ENCODE measurements around the gene CCDC8.
A peak's percentile ranks its signal among the peaks of the same experiment; 100 is the strongest.
"Not testable (repeated sequence)": the region's sequence is repeated elsewhere in the genome, so short reads cannot be mapped to it uniquely, and the experiment has no call there.

CCDC8 gene

DNA sequence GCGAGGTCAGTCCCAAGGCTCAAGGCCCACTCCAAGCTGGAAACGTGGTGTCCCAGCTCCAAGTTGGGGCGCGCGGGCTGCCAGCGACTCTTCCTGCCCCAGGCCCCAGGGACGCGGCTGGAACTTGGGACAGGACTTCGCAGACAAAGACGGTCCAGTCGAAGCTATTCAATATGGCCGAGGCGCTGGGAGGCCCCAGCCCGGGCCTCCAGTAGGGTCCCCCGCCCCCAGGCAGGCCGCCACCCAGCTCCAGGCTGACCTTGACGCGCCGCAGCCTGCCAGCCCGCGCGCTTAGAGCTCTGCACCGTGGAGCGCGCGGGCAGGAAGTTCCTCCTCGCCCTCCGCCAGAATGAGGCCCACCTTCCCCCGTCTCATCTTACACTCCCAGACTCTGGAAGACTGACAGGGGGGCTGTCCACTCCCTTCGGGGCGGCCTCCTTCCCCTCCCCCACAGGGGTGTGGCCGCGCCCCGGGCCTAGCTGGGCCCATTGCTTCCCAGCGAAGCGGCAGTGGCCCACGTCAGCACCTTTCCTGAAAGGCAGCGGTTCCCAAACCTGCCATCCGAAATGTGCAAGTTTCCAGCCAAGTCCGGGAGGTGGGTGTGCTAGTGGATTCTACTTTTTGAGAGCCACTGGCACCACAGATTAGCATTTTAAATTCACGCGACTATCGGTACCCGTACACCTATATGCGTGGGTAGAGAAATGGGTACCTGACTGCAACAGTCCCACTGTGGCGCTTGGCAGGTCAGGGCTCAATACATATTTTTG, at the start of gene CCDC8:
Gene CCDC8 (minus strand): TSS at position 303 of the 770 bp plus-strand sequence. CDS start 754 bp downstream, outside the sequence.
- peak; percentile 39 for DNase-seq

GRCh38 chr19:46461537-46461936, 48.2 kb upstream of the CCDC8 start:
- DNase-seq = no peak

DNA sequence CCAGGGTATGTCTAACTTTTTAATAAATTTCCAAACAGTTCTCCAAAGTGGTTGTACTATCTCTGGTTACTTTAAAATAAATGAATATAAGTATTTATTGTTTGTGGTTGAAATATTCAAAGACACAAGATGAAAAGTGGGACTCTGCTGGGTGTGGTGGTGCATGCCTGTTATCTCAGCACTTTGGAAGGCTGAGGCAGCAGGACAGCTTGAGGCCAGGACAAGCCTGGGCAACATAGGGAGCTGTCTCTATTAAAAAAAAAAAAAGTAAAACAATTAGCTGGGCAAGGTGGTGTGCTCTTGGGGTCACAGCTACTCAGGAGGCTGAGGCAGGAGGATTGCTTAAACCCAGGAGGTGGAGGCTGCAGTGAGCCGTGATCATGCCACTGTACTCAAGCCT, 47.6 kb upstream of the CCDC8 start:
- DNase-seq = no peak

- DNase-seq = no peak
Measured at GRCh38 chr19:46460055-46460454, 46.7 kb upstream of the CCDC8 start.

DNA sequence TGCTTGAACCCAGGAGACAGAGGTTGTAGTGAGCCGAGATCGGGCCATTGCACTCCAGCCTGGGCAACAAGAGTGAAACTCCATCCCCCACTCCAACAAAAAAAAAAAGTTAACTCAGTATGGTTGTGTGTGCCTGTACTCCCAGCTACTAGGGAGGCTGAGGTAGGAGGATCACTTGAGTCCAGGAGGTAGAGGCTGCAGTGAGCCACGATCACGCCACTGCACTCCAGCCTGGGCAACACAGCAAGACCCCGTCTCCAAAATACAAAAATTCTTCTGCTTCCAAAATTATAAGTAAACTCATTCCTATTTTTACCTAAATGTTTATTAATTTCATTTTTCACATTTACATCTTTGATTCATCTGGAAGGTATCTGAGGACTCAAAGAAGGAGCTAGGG, 43.6 kb upstream of the CCDC8 start:
- no peak for DNase-seq

DNA sequence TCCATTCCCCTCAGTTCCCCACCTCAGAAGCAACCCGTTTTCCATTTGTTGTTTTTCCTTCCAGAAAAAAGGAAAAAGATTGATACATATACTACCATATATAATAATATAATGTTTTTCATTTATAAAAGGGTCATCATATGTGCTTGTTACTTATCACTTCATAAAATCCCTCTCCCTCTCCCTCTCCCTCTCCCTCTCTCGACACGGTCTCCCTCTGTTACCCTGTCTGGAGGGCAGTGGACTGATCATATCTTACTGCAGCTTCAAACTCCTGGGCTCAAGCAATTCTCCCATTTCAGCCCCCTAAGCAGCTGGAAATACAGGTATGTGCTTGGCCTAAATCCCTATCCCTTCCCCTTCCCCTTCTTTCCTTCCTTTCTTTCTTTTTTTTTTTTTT, 40.9 kb upstream of the CCDC8 start:
- DNase-seq = no peak

DNA sequence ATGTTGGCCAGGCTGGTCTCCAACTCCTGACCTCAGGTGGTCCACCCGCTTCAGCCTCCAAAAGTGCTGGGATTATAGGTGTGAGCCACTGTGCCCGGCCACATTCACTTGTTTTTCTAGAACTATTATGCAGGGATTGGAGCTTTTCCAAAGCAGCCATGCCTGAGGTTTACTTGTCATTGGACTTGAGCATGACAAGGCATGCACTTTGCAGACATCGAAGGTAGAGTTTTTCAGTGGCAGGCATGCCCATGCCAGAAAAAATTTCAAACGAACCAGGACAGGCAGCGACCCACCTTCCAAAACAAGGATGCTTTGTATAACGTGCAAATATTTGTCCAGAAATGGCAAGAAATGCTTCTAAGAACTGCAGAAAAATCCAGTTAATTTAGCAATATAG, 40.3 kb upstream of the CCDC8 start:
- no peak for DNase-seq

DNA sequence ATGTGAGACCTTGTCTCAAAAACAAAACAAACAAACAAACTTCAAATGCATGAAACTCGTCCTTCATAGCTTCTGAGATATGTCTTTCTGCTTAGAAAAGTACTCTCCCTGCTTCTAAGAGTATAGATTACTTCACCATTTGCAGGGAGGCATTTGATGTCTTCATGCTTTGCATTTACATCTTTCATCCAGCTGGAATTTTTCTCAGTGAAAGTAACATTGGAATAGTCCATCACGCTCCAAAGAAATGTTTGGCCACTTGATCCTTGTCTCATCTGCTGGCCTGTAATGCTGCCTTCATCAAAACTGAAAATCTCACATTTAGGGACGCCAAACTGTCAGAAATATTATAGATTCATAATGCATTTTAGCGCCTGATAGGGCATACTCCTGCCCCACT, 38.8 kb upstream of the CCDC8 start:
- no peak for DNase-seq

- DNase-seq = no peak
Measured at GRCh38 chr19:46451352-46451751, 38.0 kb upstream of the CCDC8 start.

DNA sequence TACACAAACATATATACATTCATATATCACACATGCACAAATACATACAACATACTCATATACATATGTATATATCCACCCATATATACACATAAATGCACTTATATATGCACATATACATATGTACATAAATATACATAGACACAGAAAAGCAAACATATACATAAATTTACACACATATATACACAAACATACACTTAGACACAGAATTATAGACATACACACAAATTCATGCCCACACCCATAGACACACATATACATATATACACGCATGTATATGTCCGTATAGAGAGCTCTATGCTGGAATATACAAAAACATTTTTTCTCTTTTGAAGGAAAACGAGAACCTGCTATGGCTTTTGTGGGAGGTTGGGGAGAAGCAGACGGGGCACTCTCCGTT, 37.4 kb upstream of the CCDC8 start:
- no peak for DNase-seq

GRCh38 chr19:46449228-46449627, 35.9 kb upstream of the CCDC8 start:
- no peak for DNase-seq

DNA sequence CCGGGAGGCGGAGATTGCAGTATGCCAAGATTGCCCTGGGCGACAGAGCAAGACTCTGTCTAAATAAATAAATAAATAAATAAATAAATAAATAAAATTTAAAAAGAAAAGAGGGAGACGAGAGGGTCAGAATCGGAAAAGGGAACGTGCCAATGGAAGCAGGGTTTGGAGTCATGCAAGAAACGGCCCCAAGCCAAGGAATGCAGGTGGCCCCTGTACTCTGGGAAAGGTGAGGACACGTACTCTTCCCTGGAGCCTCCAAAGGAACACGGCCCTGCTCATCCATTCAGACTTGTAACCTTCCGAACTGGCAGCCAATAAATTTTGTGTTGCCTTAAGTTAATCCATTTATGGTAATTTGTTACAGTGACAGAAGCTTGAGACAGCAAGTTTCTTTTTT, 35.2 kb upstream of the CCDC8 start:
- no peak for DNase-seq

DNA sequence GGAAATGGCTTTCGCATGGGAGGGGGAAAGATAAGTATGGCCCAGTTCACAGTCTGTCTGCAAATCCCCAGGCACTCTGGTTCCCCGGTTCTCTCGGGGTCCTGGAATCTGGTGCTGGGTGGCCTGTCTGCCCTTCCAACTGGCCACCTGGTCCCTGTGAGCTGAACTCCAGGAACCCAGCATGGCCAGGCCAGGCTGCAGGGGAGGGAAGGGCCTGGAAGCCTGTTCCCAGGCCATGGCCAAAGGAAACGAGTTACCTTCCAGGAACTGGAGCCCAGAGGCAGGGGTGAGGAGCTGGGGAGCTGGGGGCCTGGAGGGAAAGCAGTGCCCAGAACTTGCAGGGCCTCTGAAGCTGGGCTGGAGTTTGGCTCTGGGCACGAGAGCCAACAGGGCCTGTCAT, 34.5 kb upstream of the CCDC8 start:
- DNase-seq = no peak

DNA sequence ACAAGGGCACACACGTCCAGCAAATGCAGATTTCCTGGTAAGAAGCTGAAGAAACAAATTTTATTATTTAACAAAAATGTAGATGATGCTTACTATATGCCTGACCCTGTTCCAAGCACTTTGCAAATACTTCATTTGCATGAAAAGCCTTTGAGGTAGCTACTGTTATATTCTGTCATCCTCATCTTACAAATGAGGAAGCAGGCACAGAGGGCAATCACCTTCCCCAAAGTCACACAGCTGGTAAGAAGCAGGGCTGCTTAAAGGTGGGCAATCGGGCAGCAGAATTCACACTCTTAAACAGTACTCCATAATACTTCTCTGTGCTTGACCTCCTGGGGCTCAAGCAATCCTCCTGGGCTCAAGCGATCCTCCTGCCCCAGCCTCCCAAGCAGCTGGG, 33.6 kb upstream of the CCDC8 start:
- no peak for DNase-seq

GRCh38 chr19:46446021-46446420, 32.7 kb upstream of the CCDC8 start:
- DNase-seq = no peak

DNA sequence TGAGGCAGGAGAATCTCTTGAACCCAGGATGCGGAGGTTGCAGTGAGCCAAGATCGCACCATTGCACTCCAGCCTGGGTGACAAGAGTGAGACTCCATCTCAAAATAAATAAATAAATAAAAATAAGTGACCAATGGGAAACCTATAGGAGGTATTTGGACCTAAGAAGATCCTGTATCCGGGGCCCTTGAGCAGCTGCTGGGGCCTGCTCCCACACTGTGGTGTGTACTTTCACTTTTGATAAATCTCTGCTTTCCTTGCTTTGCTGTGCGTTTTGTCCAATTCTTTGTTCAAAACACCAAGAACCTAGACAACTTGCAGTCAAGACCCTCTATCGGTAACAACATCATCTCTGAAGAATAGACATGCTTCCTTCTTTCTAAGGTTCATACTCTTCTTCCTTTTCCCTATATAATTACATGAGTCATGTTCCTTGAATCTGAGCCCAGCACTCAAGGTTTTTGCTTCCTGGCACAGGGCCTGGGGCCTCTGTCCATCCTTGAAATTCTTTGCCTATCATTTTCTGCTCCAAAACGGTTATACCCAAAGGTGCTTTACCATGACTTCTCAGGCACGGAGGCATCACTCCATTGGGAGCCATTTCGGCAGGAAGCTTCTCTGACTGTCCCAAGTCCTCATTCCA, 29.6 kb upstream of the CCDC8 start:
- no peak for DNase-seq

DNA sequence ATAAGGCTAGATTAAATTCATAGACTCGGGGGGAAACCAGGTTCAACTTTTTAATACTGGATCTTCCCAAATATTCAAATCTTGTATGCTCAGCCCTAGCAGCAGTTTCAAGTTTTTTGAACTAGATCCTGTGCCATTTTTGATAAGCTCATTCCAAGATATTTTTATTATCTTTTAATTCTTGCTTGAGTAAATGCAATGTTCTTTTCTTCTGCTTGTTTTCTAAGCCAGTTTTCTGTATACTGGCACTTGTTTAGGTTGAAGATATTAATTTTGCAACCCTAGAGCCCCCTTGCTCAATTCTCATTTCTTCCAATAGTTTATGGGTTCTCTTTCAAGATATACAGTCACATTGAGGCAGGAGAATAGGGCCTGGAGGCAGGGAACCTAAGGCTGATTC, 28.5 kb upstream of the CCDC8 start:
- DNase-seq = no peak

GRCh38 chr19:46435689-46436088, 22.3 kb upstream of the CCDC8 start:
- DNase-seq = not testable (repeated sequence)

DNA sequence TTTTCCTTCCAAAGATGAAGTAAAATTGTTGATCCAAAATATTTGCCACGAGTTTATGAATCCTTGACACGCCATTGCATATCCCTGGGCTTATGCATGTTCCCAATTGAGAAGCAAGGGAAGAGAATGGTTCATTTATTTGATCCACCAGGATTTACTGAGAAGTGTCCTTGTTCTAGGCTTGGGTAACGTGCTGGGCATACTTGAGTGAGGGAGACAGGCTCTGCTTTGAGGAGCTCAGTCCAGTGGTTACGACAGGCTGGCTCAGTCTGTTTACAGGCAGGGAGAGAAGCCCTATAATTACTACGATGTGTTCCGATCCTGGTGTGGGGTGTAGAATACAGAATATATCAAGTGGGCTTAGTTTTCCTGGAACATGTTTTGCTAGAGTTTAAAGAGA, 21.6 kb upstream of the CCDC8 start:
- no peak for DNase-seq

DNA sequence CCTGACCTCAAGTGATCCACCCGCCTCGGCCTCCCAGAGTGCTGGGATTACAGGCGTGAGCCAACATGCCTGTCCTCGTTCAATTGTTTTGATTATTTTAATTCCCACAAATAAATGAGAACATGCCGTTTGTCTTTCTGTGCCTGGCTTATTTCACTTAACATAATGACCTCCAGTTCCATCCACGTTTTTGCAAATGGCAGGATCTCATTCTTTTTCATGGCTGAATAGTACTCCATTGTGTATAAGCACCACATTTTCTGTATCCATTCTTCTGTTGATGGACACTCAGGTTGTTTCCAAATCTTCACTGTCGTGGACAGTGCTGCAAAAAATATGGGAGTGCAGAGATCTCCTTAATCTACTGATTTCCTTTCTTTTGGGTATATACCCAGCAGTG, 20.1 kb upstream of the CCDC8 start:
- DNase-seq = not testable (repeated sequence)

- DNase-seq = peak; percentile 49
Measured at GRCh38 chr19:46431824-46432223, 18.5 kb upstream of the CCDC8 start.

DNA sequence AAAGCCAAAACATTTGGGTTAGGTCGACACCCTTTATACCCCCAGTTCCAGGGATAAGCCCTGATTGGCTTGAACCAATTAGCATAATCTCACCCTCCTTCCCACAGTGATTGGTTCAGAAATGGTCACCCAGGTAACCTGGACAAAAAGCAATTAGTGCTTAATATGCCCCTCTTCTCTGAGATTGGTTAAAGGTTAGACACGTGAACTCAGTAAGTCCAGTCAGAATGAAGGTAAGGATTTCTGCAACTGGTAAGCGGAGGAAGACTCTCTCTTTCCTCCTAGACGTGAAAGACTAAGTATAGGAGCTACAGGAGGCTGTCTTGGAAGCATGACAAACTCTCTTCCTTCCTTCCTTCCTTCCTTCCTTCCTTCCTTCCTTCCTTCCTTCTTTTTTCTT, 16.6 kb upstream of the CCDC8 start:
- DNase-seq = no peak

GRCh38 chr19:46428239-46429135, 15.1 kb upstream of the CCDC8 start, which contains the start of gene PNMA8C:
Gene PNMA8C, minus strand, starts transcription at chr19:46428936. Its CDS starts 577 bp downstream, at chr19:46428359.
- peak; percentile 76 for DNase-seq
